ENCODE results near the gene TRIM28.

The TRIM28 gene

DNA sequence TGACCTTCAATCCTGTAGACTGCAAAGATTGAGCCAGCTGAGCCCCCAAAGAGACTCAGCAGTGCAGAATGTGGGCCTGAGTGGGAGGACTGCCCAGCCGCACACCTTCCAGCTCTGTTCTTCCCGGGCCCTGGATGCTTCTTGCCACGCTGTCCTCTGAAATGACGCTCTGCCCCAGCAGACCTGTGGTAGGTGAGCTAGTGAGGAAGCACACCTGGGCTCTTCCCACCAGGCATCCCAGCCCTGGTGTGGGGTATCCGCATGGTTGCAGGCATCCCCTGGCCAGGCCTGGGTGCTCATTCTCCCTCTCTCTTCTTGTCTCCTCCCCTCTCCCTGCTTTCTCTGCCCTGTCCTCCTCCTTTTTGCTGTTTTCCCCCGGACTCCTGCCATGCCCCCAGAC, 39.1 kb downstream of the TRIM28 start:
- TF ChIP-seq, protein P1, sequence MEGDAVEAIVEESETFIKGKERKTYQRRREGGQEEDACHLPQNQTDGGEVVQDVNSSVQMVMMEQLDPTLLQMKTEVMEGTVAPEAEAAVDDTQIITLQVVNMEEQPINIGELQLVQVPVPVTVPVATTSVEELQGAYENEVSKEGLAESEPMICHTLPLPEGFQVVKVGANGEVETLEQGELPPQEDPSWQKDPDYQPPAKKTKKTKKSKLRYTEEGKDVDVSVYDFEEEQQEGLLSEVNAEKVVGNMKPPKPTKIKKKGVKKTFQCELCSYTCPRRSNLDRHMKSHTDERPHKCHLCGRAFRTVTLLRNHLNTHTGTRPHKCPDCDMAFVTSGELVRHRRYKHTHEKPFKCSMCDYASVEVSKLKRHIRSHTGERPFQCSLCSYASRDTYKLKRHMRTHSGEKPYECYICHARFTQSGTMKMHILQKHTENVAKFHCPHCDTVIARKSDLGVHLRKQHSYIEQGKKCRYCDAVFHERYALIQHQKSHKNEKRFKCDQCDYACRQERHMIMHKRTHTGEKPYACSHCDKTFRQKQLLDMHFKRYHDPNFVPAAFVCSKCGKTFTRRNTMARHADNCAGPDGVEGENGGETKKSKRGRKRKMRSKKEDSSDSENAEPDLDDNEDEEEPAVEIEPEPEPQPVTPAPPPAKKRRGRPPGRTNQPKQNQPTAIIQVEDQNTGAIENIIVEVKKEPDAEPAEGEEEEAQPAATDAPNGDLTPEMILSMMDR (IDR thresholded peaks at IDR 0.05; ENCODE audit: insufficient read depth, low read length, missing control alignments) = no peak
- ChIA-PET POLR2A (no interaction called here), CTCF (interaction anchor here (6.1 kb wide), 1 partner anchor 65 kb away, joined by 109 read pairs; the partner anchor contains the start of gene ZBTB45)
- no peak for DNase-seq (ENCODE audit: low read depth, low spot score)
- H3K4me3 ChIP-seq (ENCODE audit: low read depth, low read length) = no peak overlapping the region

DNA sequence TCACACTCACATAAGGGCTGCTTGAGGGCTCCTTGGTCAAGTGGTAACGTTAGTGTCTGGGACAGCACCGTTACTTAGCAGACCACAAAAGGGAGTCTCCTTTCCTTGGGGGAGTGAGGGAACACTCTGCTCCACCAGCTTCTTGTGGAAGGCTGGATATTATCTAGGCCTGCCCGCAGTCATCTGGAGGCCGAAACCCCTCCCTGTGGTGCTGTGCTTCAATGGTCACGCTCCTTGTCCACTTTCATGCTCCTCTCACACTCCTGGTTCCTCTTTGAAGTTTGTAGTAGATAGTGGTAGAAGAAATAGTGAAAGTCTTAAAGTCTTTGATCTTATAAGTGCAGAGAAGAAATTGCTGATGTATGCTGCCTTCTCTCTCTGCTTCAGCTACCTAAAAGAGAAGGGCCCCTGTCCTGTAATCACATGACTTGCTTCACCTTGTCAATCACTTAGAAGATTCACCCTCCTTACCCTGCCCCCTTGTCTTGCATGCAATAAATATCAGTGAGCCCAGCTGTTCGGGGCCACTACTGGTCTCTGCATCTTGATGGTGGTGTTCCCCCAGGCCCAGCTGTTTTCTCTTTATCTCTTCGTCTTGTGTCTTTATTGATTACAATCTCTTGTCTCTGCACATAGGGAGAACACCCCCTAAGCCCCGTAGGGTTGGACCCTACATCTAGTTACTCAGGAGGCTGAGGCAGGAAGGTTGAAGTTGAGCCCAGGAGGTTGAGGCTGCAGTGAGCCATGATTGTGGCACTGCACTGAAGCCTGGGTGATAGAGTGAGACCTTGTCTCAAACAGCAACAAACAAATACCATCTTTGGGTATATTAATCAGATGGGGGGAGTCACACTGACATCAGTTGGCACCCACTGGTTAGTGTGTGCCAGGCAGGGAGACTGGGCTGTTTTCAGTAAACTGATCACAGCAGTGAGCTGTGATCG, 40.9 kb downstream of the TRIM28 start:
- H3K4me3 ChIP-seq (ENCODE audit: low read depth, low read length) = no peak overlapping the region
- POLR2A ChIA-PET = no interaction called here
- no peak for DNase-seq (ENCODE audit: low read depth, low spot score)
- TF ChIP-seq, protein P1 (IDR thresholded peaks at IDR 0.05; ENCODE audit: insufficient read depth, low read length, missing control alignments) = no peak
- CTCF ChIA-PET = interaction anchor here (0.9 kb wide), 2 partner anchors 8 to 9 kb away, joined by 3 read pairs; no protein-coding TSS in a partner anchor

DNA sequence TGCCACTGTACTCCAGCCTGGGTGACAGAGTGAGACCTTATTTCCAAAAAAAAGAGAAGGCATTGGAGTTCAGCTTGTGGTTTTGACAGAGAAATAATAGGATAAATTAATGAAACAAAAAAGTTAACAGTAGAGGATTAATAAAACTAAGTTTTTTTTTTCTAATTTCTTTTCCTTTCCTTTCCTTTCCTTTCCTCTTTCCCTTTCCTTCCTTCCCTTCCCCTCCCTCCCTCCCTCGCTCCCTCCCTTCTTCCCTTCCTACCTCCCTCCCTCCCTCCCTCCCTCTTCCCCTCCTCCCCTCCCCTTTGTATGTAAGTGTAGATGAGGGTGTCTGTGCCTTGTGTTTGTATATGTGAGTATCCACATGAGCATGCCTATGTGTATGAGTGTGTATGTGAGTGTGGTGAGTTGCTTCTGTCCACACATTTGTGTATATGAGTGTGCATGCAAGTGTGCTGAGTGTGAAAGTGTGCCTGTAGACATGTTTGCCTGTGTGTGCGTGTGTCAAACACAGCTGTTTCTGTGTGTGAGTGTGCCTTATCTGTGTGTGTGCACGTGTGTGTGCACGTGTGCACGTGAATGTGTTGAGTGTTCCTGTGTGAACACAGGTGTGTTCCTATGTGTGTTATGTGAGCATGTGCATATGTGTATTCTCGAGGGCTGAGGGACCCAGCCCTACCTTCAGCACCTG, 41.7 kb downstream of the TRIM28 start:
- ChIA-PET POLR2A (no interaction called here), CTCF (interaction anchor here (0.9 kb wide), 2 partner anchors 9 to 10 kb away, joined by 3 read pairs; no protein-coding TSS in a partner anchor)
- DNase-seq (ENCODE audit: low read depth, low spot score) = no peak
- TF ChIP-seq, protein P1 (IDR thresholded peaks at IDR 0.05; ENCODE audit: insufficient read depth, low read length, missing control alignments) = no peak
- H3K4me3 ChIP-seq (ENCODE audit: low read depth, low read length) = no peak overlapping the region

DNA sequence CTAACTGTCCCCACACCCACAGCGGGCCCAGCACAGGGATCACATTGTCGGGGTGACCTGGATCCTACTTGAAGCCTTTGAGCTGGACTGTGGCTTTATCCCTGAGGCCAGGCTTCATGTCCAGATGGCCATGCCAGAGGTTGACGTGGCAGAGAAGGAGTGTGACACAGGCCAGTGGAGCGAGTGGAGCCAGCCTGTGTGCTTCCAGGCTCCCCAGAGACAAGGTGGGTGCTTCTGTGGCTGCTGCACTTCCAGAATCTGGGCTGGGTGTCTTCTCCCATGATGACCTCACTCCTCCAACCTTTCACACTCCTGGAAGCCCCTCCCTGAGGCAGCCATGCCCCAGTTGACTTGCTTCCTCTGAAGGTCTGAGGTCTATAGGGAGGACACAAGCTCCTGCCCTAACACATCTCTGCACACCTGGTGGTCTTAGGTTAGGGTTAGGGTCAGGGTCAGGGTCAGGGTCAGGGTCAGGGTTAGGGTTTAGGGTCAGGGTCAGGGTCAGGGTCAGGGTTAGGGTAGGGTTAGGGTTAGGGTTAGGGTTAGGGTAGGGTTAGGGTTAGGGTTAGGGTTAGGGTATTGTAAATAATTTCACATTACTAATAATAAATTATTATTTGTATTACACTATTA, 42.4 kb downstream of the TRIM28 start:
- CTCF ChIA-PET = interaction anchor here (0.9 kb wide), 1 partner anchor 10 kb away, joined by 3 read pairs; no protein-coding TSS in a partner anchor
- H3K4me3 ChIP-seq (ENCODE audit: low read depth, low read length) = no peak overlapping the region
- DNase-seq (ENCODE audit: low read depth, low spot score) = no peak
- POLR2A ChIA-PET = no interaction called here
- TF ChIP-seq, protein P1 (IDR thresholded peaks at IDR 0.05; ENCODE audit: insufficient read depth, low read length, missing control alignments) = no peak

All from AG04449 (cell line).